ENCODE measurements around the gene SIX2.

DNA sequence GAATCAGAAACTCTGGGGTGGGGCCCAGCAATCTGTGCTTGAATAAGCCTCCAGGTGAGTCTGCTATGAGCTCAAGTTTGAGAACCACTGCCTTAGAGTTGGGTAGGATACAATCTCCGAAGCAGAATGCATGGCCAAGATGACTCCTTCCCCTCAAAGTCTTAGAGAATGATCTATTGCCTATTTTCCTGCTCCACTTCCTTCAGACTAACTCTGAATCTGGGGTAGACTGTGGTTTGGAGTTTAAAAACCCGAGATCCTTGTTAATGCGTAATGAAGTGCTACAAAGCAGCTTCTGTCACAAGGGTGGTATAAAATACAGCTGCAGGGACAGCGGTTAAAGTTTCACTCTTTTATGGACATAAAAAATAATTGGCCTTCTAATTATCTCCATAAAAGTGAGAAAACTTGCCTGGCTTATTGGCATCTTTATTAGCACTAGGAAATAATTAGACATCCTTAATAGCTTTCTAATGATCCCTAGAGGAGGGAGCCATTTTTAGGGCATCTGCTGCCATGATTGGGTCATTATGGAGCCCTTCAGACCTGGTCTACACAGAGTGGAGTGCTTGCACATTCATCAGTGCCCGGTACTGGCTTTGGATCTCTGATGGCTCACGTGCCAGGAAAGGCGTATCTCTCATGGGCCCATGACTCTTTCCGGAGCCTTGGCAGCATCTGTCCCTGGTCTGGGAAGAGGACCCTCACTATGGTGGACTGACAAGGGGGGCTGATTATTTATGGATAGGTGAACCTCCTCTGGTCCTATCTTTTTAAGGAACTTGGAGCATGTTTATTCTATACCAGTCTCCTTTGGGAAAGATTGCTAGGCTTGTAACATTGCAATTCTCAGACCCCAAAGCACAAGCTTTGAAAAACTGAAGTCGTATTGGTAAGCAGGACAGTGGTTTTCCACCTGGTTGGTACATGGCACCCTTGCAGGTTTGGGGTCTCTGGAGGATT, 28.2 kb downstream of the SIX2 start:
- TF ChIP-seq, protein P1, sequence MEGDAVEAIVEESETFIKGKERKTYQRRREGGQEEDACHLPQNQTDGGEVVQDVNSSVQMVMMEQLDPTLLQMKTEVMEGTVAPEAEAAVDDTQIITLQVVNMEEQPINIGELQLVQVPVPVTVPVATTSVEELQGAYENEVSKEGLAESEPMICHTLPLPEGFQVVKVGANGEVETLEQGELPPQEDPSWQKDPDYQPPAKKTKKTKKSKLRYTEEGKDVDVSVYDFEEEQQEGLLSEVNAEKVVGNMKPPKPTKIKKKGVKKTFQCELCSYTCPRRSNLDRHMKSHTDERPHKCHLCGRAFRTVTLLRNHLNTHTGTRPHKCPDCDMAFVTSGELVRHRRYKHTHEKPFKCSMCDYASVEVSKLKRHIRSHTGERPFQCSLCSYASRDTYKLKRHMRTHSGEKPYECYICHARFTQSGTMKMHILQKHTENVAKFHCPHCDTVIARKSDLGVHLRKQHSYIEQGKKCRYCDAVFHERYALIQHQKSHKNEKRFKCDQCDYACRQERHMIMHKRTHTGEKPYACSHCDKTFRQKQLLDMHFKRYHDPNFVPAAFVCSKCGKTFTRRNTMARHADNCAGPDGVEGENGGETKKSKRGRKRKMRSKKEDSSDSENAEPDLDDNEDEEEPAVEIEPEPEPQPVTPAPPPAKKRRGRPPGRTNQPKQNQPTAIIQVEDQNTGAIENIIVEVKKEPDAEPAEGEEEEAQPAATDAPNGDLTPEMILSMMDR (IDR thresholded peaks at IDR 0.05): no peak
- no peak for TF ChIP-seq ZFX (IDR thresholded peaks at IDR 0.05; ENCODE audit: borderline replicate concordance)

Measured in 22Rv1 (cell line).